Heart left ventricle (tissue), 16 donors: ENCODE measurements around the gene ETDC. TPM values are rescaled to one million over a fixed set of nuclear protein-coding genes. Genes with fewer than 3 reads are reported as not detected.
"Not testable (repeated sequence)": the region's sequence is repeated elsewhere in the genome, so short reads cannot be mapped to it uniquely, and the experiment has no call there.

Experiments
- ATAC-seq, 4 donors: fragments of 200-7000 bp; cut with Tn5 transposase; one replicate each; pipeline ENCODE4 v1.9.1; 2020 to 2022; ENCODE audit warnings: moderate library complexity in 4 of 4, mild to moderate bottlenecking in 3 of 4, moderate number of reproducible peaks in 1 of 4
- DNase-seq, 5 donors: peaks; one replicate each; pipeline ENCODE4 v3.0.0-alpha.2; 2020
- H3K27ac ChIP-seq, 12 donors: fragments of 200-600 bp; sonication (generic) in 4 of 12; one replicate each; pipeline versions ENCODE4 v1.5.0 to v1.8.0; 2016 to 2022; ENCODE audit warnings: mild to moderate bottlenecking in 2 of 12
- H3K27me3 ChIP-seq, 9 donors: fragments of 200-600 bp; sonication (generic) in 2 of 9; one replicate each; pipeline versions ENCODE4 v1.5.1 to v1.8.0; 2016 to 2022; ENCODE audit warnings: mild to moderate bottlenecking in 3 of 9
- H3K36me3 ChIP-seq, 9 donors: fragments of 200-600 bp; sonication (generic) in 2 of 9; one replicate each; pipeline versions ENCODE4 v1.5.0 to v1.8.0; 2018 to 2022; ENCODE audit warnings: mild to moderate bottlenecking in 2 of 9
- H3K4me1 ChIP-seq, 12 donors: fragments of 200-600 bp; sonication (generic) in 4 of 12; one replicate each; pipeline versions ENCODE4 v1.5.0 to v1.8.0; 2016 to 2022; ENCODE audit warnings: mild to moderate bottlenecking in 3 of 12
- H3K4me3 ChIP-seq, 12 donors: fragments of 200-600 bp; sonication (generic) in 4 of 12; one replicate each; pipeline versions ENCODE4 v1.5.0 to v1.8.0; 2017 to 2022; ENCODE audit warnings: mild to moderate bottlenecking in 9 of 12, moderate library complexity in 4 of 12
- H3K9me3 ChIP-seq, 12 donors: fragments of 200-600 bp; sonication (generic) in 4 of 12; one replicate each; pipeline versions ENCODE4 v1.5.0 to v1.8.0; 2016 to 2022; ENCODE audit warnings: mild to moderate bottlenecking in 1 of 12
- POLR2A ChIP-seq, 2 donors: fragments of 450-650 bp; IDR thresholded peaks; one replicate each; pipeline ENCODE4 v1.6.1; 2017; ENCODE audit warnings: antibody characterized with exemption in 2 of 2, mild to moderate bottlenecking in 2 of 2, moderate library complexity in 2 of 2
- WGBS, 4 donors: extraction: QIAGEN DNeasy Blood & Tissue Kit in 2 of 4; methylation state at CpG; one replicate each; pipeline versions ENCODE4 v1.1.5 to v1.1.7; 2013 to 2018; 5-methylcytosine and 5-hydroxymethylcytosine counted together
- intact Hi-C, 10 donors: fragments of 100-400 bp; cut with DNase I; formaldehyde crosslinking; loops; one replicate each; pipeline versions ENCODE4 v1.11.1 to v1.14.2; 2022
- polyA plus RNA-seq, 2 donors: library from polyadenylated mRNA; stranded (reverse); fragments of 200-250 nt; gene quantifications; one replicate each; pipeline ENCODE4 v1.2.3, GENCODE V29; 2013
- total RNA-seq, 9 donors: library from RNA; depleted of rRNA in 2 of 9; stranded (reverse); fragments of >200 nt in 2 of 9; fragmentation: NEBNext Ultra II Directional in 3 of 9; extraction: Animal tissue kit (Norgen Biotek cat#: 25700) in 3 of 9; gene quantifications; one replicate each; pipeline versions ENCODE4 v1.1.0 to v1.2.4, GENCODE V29; 2016 to 2023
- TF ChIP-seq, protein P1 (sequence below), 12 donors: fragments of 200-600 bp; sonication (generic) in 4 of 12; IDR thresholded peaks; one replicate each; pipeline versions ENCODE4 v1.5.0 to v1.8.0; 2018 to 2022; ENCODE audit warnings: antibody characterized with exemption in 12 of 12, mild to moderate bottlenecking in 5 of 12
- donor health status: ischemic (EF 13 %, LVEDD 7.1; RV severe dilation, severe dysfunction).
- donor health status: healthy with polysubstance abuse.
- donor health status: DM: no; HTN: yes; CAD: no.
- donor health status: DM: no; HTN: no; CAD: no.
- donor health status: ischemic (EF 25% LVEDD 6.9; RV normal size, moderate dysfunction).
- donor health status: ischemic (EF 25% LVEDD 5.7; RV mildly dilated, moderate dysfunction).
- donor health status: healthy.
- donor health status: DM: yes; HTN: yes; CAD: no.
- donor health status: ischemic (EF 35%, LVEDD 5.7; RV mildly dilated, moderate dysfunction).
- donor health status: nonischemic (EF 11% LVEDD 7.7; RV severe dilation, severe dysfunction).
- donor health status: DM: yes; HTN: yes; CAD: no.
- donor health status: PGD.
- donor health status: ischemic (EF 29% LVEDD 5.4; RV normal size, mild dysfunction).
- donor health status: nonischemic (EF 23%, LVEDD 6.1; RV moderate dilation, normal function).

Gene ETDC
- total and polyA plus RNA-seq, 11 donors: not detected

- H3K36me3 ChIP-seq: peaks cover 0 to 8% (median 0%) of the 10 kb centered on the region in 9 donors
- DNase-seq: no peak
- peaks cover 0 to 3% (median 0%) of the 10 kb centered on the region in 9 donors for H3K27me3 ChIP-seq
- H3K4me1 ChIP-seq: peaks cover 0 to 4% (median 0%) of the 10 kb centered on the region in 12 donors
- no peak for TF ChIP-seq POLR2A (IDR thresholded peaks at IDR 0.05)
- TF ChIP-seq, protein P1, sequence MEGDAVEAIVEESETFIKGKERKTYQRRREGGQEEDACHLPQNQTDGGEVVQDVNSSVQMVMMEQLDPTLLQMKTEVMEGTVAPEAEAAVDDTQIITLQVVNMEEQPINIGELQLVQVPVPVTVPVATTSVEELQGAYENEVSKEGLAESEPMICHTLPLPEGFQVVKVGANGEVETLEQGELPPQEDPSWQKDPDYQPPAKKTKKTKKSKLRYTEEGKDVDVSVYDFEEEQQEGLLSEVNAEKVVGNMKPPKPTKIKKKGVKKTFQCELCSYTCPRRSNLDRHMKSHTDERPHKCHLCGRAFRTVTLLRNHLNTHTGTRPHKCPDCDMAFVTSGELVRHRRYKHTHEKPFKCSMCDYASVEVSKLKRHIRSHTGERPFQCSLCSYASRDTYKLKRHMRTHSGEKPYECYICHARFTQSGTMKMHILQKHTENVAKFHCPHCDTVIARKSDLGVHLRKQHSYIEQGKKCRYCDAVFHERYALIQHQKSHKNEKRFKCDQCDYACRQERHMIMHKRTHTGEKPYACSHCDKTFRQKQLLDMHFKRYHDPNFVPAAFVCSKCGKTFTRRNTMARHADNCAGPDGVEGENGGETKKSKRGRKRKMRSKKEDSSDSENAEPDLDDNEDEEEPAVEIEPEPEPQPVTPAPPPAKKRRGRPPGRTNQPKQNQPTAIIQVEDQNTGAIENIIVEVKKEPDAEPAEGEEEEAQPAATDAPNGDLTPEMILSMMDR (IDR thresholded peaks at IDR 0.05): no peak
- intact Hi-C loops: no loop called here
- peaks cover 0 to 25% (median 9%) of the 10 kb centered on the region in 12 donors for H3K9me3 ChIP-seq
- no peak for ATAC-seq
- H3K4me3 ChIP-seq: no peak overlapping the region
- H3K27ac ChIP-seq: no peak overlapping the region
- 78 to 99% (median 89%) methylated on average over 5 of the region's 5 CpGs for WGBS, 4 donors
Observed at GRCh38 chrX:135324463-135324862, 15.2 kb downstream of the ETDC start.

GRCh38 chrX:135325036-135325818 lies 15.9 kb downstream of the ETDC start:
- DNase-seq, H3K27ac ChIP-seq, ATAC-seq, H3K27me3 ChIP-seq, intact Hi-C loops, H3K4me1 ChIP-seq, H3K4me3 ChIP-seq: not testable (repeated sequence)
- Histone ChIP-seq H3K9me3 (peaks cover 0 to 25% (median 8%) of the 10 kb centered on the region in 12 donors), H3K36me3 (peaks cover 0 to 11% (median 0%) of the 10 kb centered on the region in 9 donors)
- WGBS, 4 donors: 86 to 98% (median 95%) methylated on average over 11 to 31 of the region's 32 CpGs

GRCh38 chrX:135327299-135327698 lies 18.0 kb downstream of the ETDC start:
- Histone ChIP-seq H3K4me1 (peaks cover 0 to 4% (median 0%) of the 10 kb centered on the region in 12 donors), H3K36me3 (peaks cover 0 to 4% (median 0%) of the 10 kb centered on the region in 9 donors), H3K4me3 (no peak overlapping the region), H3K9me3 (peaks cover 0 to 10% (median under 1%) of the 10 kb centered on the region in 12 donors), H3K27ac (no peak overlapping the region), H3K27me3 (peaks cover 0 to 3% (median 0%) of the 10 kb centered on the region in 9 donors)
- peak in 2 of 4 donors; percentile 34 to 83 for ATAC-seq
- intact Hi-C loops: no loop called here
- no peak for DNase-seq
- TF ChIP-seq POLR2A (IDR thresholded peaks at IDR 0.05): no peak

DNA sequence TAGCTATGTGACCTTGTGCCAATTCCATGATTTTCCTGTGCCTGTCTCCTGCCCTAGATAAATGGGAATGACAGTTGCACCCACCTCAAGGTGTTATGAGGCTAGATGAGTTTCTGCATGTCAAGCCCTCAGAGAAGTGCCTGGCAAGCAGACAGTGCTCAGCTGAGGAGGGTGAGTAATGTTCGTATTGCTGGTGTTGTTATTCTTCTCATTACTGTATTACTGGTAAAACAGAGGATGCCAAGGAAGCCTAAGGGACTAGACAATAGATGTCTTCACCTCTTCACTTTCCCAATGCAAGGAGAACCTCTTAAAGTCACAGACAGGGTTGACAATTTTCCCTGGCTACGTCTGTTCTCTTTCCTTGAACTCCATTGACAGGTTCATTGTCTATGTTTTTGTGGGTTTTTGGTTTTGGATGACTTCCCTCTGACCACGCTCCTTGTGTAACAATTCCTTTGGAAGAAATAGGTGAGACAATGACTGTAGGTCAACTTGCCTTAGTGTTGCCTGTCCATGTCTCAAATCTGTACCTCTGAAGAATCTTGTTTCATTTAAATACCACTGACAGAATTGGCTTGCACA lies 19.2 kb downstream of the ETDC start:
- DNase-seq (no peak), ATAC-seq (no peak)
- Histone ChIP-seq H3K27ac (no peak overlapping the region), H3K9me3 (no peaks in the 10 kb centered on the region), H3K4me3 (no peak overlapping the region), H3K27me3 (peaks cover 0 to 3% (median 0%) of the 10 kb centered on the region in 9 donors), H3K36me3 (peaks cover 0 to 4% (median 0%) of the 10 kb centered on the region in 9 donors), H3K4me1 (peaks cover 0 to 4% (median 0%) of the 10 kb centered on the region in 12 donors)
- 79 to 95% (median 87%) methylated on average over 3 of the region's 3 CpGs for WGBS, 4 donors
- intact Hi-C loops: no loop called here
- TF ChIP-seq, protein P1 (IDR thresholded peaks at IDR 0.05): no peak
- TF ChIP-seq POLR2A (IDR thresholded peaks at IDR 0.05): no peak

DNA sequence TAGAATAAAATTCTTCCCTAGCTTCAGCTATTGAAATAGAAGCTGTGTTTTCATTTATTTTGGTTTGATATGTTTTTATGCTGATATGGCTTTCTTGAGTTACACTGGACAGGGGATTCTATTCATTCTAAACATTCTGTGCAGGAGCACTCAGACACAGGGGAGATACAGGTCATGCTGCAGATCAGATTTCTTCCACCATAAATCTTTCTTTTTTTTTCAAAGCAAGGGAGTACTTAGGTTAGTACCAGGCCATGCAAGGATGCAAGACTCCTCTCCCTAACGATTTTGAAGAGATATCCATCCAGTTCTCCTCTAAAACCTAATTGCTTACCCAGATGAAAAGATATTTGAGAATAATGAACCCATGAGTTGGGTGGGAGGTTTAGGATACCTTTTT lies 21.4 kb downstream of the ETDC start:
- H3K27me3 ChIP-seq: peaks cover 0 to 3% (median 0%) of the 10 kb centered on the region in 9 donors
- H3K9me3 ChIP-seq: no peaks in the 10 kb centered on the region
- H3K27ac ChIP-seq: no peak overlapping the region
- no peak for TF ChIP-seq POLR2A (IDR thresholded peaks at IDR 0.05)
- TF ChIP-seq, protein P1 (IDR thresholded peaks at IDR 0.05): no peak
- intact Hi-C loops: no loop called here
- 35 to 67% (median 47%) methylated on average over 1 of the region's 1 CpG for WGBS, 4 donors
- no peak overlapping the region for H3K4me3 ChIP-seq
- no peak for DNase-seq
- peaks cover 0 to 4% (median 0%) of the 10 kb centered on the region in 12 donors for H3K4me1 ChIP-seq
- no peak for ATAC-seq
- peaks cover 0 to 4% (median 0%) of the 10 kb centered on the region in 9 donors for H3K36me3 ChIP-seq
